Astrocyte (in vitro differentiated cells and primary cell): ENCODE results near the gene RNF44.

Experiments used
- CTCF ChIP-seq: IDR thresholded peaks from 2 replicates; pipeline ENCODE4 v1.5.1; 2011; ENCODE audit warnings: low read depth, mild to moderate bottlenecking, inconsistent platforms, low read length, moderate library complexity; ENCODE audit not compliant: insufficient read depth
- EZH2 ChIP-seq: IDR thresholded peaks from 2 replicates; pipeline ENCODE4 v1.6.1; 2012; ENCODE audit warnings: mild to moderate bottlenecking, low read length, inconsistent platforms; ENCODE audit not compliant: insufficient read depth

DNA sequence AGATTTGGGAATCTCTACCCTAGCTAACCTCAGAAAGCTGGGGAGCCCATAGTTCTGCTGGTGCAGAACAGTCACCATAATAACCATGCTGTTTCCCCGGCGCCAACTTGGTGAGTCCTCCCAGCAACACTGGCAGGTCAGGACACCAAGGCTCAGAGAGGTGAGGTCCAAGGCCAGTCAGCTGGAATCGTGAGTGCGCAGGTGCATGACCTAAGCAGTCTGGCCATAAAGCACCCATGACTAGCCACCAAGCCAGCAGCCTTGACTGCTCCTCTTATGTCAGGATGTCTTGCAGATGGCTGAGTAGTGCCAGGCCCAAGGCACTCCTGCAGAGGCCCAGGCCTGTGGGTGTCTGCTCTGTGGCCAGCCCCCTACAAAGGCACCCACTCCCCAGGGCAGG, 2.6 kb downstream of the RNF44 start:
- no peak for TF ChIP-seq CTCF
- no peak for TF ChIP-seq EZH2
